ENCODE data around the gene CLGN. TPM values are rescaled to one million over a fixed set of nuclear protein-coding genes. Genes with fewer than 3 reads are reported as not detected.

Gene CLGN
- total RNA-seq, 1 experiment from 2014 or later = 2.9 TPM

GRCh38 chr4:140359562-140360427, 67.7 kb downstream of the CLGN start:
- Histone ChIP-seq H2BK20ac (ENCODE audit: low read depth, low read length, poor library complexity, severe bottlenecking) (no peak overlapping the region), H3K9ac (ENCODE audit: extremely low read depth, insufficient read length, low read length) (no peak overlapping the region), H2BK5ac (ENCODE audit: insufficient read length, low read length) (no peak overlapping the region), H3K27me3 (ENCODE audit: insufficient read depth, low read length) (no peaks in the 10 kb centered on the region), H2AK5ac (ENCODE audit: insufficient read length, low read length) (no peak overlapping the region), H2BK12ac (ENCODE audit: insufficient read length, low read depth, low read length) (no peak overlapping the region), H3K79me1 (ENCODE audit: insufficient read depth, low read depth, low read length, poor library complexity, severe bottlenecking) (no peaks in the 10 kb centered on the region), H3K23me2 (ENCODE audit: insufficient read length, low read depth, low read length, poor library complexity, severe bottlenecking) (no peaks in the 10 kb centered on the region), H3K4me2 (ENCODE audit: insufficient read depth, insufficient read length, low read length) (no peak overlapping the region), H2AFZ (ENCODE audit: low read length) (no peak overlapping the region), H4K8ac (replicated peaks; ENCODE audit: insufficient read length, low read depth, low read length) (no peak overlapping the region), H3K4ac (ENCODE audit: low read depth, low read length) (no peak overlapping the region), H4K5ac (ENCODE audit: insufficient read length, low read depth, low read length) (no peak overlapping the region), H3T11ph (ENCODE audit: low read length) (no peak overlapping the region), H3K56ac (ENCODE audit: insufficient read length, low read depth, low read length) (no peak overlapping the region), H3K18ac (ENCODE audit: insufficient read length, low read depth, low read length) (no peak overlapping the region), H4K91ac (ENCODE audit: insufficient read length, low read depth, low read length) (no peak overlapping the region), H3K14ac (ENCODE audit: insufficient read depth, low read length) (no peak overlapping the region), H4K20me1 (ENCODE audit: control insufficient read depth, insufficient read depth, insufficient read length) (no peaks in the 10 kb centered on the region), H3K79me2 (ENCODE audit: insufficient read depth, low read length) (no peaks in the 10 kb centered on the region), H2BK120ac (ENCODE audit: low read depth, low read length, poor library complexity, severe bottlenecking) (no peak overlapping the region), H2BK15ac (ENCODE audit: low read depth, low read length) (no peak overlapping the region), H3K4me1 (ENCODE audit: insufficient read depth, low read length) (no peaks in the 10 kb centered on the region), H3K27ac (ENCODE audit: insufficient read length, low read depth, low read length) (no peak overlapping the region), H3K9me3 (ENCODE audit: control insufficient read depth, low read depth, low read length) (no peaks in the 10 kb centered on the region), H3K23ac (ENCODE audit: insufficient read length, low read depth, low read length) (no peak overlapping the region)
- peak; percentile 92 for TF ChIP-seq CTCF (conservative IDR thresholded peaks at IDR 0.05)
- WGBS (ENCODE audit: extremely low coverage, insufficient read length, low lambda C conversion rate) = no CpG with 5 or more reads among the region's 7 CpGs
- DNase-seq = peak; percentile 85
- no peak overlapping the region for H3K4me3 Mint-ChIP-seq
- peaks cover 16% of the 10 kb centered on the region for H3K27me3 Mint-ChIP-seq (ENCODE audit: low read depth)
- H3K27ac Mint-ChIP-seq = no peak overlapping the region
- H3K9me3 Mint-ChIP-seq = no peaks in the 10 kb centered on the region
- no peaks in the 10 kb centered on the region for H3K36me3 Mint-ChIP-seq (ENCODE audit: insufficient read depth in 1 of 3, low read depth in 3 of 3)
- no peaks in the 10 kb centered on the region for H3K4me1 Mint-ChIP-seq

Measured in H9 (cell line).